Left lobe of liver (tissue), 2 donors: ENCODE measurements around the gene TMEM9. TPM values are rescaled to one million over a fixed set of nuclear protein-coding genes. Genes with fewer than 3 reads are reported as not detected.
A peak's percentile ranks its signal among the peaks of the same experiment; 100 is the strongest.

ENCODE experiments used
- ATAC-seq: fragments of 200-7000 bp; cut with Tn5 transposase; one replicate; pipeline ENCODE4 v1.9.1; 2020; ENCODE audit warnings: mild to moderate bottlenecking, moderate library complexity
- DNase-seq: peaks from one replicate; pipeline ENCODE4 v3.0.0-alpha.2; 2020; ENCODE audit warnings: low spot score
- total RNA-seq: library from RNA; stranded (reverse); gene quantifications from one replicate; pipeline ENCODE4 v1.2.1, GENCODE V29; 2021
- donor health status: DM: no; HTN: no; CAD: no; lungs with moderate emphysema.
- donor health status: DM: no; HTN: yes; CAD: no.

Gene TMEM9
- 41.2 TPM for total RNA-seq

GRCh38 chr1:201154389-201155165 is at the start of gene TMEM9:
TMEM9 (minus strand) TSS chr1:201154474; CDS start chr1:201153923, 551 bp downstream.
- DNase-seq = peak; percentile 98
- ATAC-seq = peak; percentile 95

- ATAC-seq (no peak), DNase-seq (no peak)
Measured at GRCh38 chr1:201198598-201198997, 44.3 kb upstream of the TMEM9 start.

- DNase-seq (no peak), ATAC-seq (no peak)
Measured at GRCh38 chr1:201194046-201194445, 39.8 kb upstream of the TMEM9 start.

- no peak for ATAC-seq
Measured at GRCh38 chr1:201192261-201192788, 38.1 kb upstream of the TMEM9 start.

GRCh38 chr1:201191653-201192260 is 37.5 kb upstream of the TMEM9 start:
- no peak for DNase-seq
- no peak for ATAC-seq

More at GRCh38 chr1:201192261-201192788, 38.1 kb upstream of the TMEM9 start:
- no peak for DNase-seq

- DNase-seq = no peak
- ATAC-seq = no peak
Measured at GRCh38 chr1:201190624-201191051, 36.4 kb upstream of the TMEM9 start, which contains the start of gene IGFN1. IGFN1 (plus strand) TSS chr1:201190824; CDS start chr1:201193294, 2,470 bp downstream.

GRCh38 chr1:201190005-201190404 is 35.7 kb upstream of the TMEM9 start:
- DNase-seq (no peak), ATAC-seq (no peak)

GRCh38 chr1:201189085-201189484 is 34.8 kb upstream of the TMEM9 start:
- ATAC-seq = no peak
- DNase-seq = no peak

GRCh38 chr1:201186192-201186591 is 31.9 kb upstream of the TMEM9 start:
- no peak for DNase-seq
- ATAC-seq = no peak

- no peak for ATAC-seq
- DNase-seq = no peak
Measured at GRCh38 chr1:201185527-201186128, 31.4 kb upstream of the TMEM9 start.

GRCh38 chr1:201185123-201185453 is 30.8 kb upstream of the TMEM9 start:
- DNase-seq (no peak), ATAC-seq (no peak)

- ATAC-seq = peak; percentile 99
Measured at GRCh38 chr1:201184307-201185122, 30.2 kb upstream of the TMEM9 start.

GRCh38 chr1:201183753-201184152 is 29.5 kb upstream of the TMEM9 start:
- ATAC-seq = no peak
- DNase-seq = no peak

More at GRCh38 chr1:201184307-201185122, 30.2 kb upstream of the TMEM9 start:
- DNase-seq = no peak

- ATAC-seq = no peak
- no peak for DNase-seq
Measured at GRCh38 chr1:201183209-201183608, 28.9 kb upstream of the TMEM9 start.

- ATAC-seq = no peak
- no peak for DNase-seq
Measured at GRCh38 chr1:201181726-201182125, 27.5 kb upstream of the TMEM9 start.

- DNase-seq (no peak), ATAC-seq (no peak)
Measured at GRCh38 chr1:201181323-201181722, 27.0 kb upstream of the TMEM9 start.

- ATAC-seq (no peak), DNase-seq (no peak)
Measured at GRCh38 chr1:201180901-201181300, 26.6 kb upstream of the TMEM9 start.

- no peak for DNase-seq
Measured at GRCh38 chr1:201180141-201180540, 25.9 kb upstream of the TMEM9 start.

GRCh38 chr1:201178718-201179117 is 24.4 kb upstream of the TMEM9 start:
- ATAC-seq (no peak), DNase-seq (no peak)

More at GRCh38 chr1:201180141-201180540, 25.9 kb upstream of the TMEM9 start:
- no peak for ATAC-seq

- ATAC-seq = no peak
- no peak for DNase-seq
Measured at GRCh38 chr1:201176940-201177339, 22.7 kb upstream of the TMEM9 start.
